GM18907 (cell line): Measurements from ENCODE around the gene WFDC13.
"Not testable (repeated sequence)": the region's sequence is repeated elsewhere in the genome, so short reads cannot be mapped to it uniquely, and the experiment has no call there.

ENCODE experiments used
- ATAC-seq: cut with Tn5 transposase; IDR thresholded peaks from one replicate; pipeline ENCODE4 v1.9.1; 2021; ENCODE audit warnings: mild to moderate bottlenecking, moderate library complexity; ENCODE audit not compliant: unreplicated experiment

WFDC13 gene, protein sequence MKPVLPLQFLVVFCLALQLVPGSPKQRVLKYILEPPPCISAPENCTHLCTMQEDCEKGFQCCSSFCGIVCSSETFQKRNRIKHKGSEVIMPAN

DNA sequence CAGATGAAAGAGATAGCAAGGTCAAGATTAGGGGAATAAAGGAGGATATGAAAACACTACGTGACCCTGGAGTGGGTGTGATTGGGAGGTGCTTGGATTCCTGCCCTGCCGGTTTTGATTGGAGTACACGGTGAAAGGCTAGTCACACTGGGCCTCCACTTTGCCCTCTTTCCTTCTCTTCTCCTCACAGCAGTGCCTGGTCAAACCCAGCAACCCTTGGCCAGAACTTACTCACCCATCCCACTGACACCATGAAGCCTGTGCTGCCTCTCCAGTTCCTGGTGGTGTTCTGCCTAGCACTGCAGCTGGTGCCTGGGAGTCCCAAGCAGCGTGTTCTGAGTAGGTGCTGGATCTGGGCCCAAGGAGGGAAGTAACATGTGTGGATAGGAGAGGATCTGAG, at the start of gene WFDC13:
Gene WFDC13 (plus strand): TSS at position 166 of the 400 bp plus-strand sequence. CDS start 86 bp downstream, at position 252.
- no peak for ATAC-seq

DNA sequence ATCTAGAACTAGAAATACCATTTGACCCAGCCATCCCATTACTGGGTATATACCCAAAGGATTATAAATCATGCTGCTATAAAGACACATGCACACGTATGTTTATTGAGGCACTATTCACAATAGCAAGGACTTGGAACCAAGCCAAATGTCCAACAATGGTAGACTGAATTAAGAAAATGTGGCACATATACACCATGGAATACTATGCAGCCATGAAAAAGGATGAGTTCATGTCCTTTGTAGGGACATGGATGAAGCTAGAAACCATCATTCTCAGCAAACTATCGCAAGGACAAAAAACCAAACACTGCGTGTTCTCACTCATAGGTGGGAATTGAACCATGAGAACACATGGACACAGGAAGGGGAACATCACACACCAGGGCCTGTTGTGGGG, 44.8 kb upstream of the WFDC13 start:
- not testable (repeated sequence) for ATAC-seq

DNA sequence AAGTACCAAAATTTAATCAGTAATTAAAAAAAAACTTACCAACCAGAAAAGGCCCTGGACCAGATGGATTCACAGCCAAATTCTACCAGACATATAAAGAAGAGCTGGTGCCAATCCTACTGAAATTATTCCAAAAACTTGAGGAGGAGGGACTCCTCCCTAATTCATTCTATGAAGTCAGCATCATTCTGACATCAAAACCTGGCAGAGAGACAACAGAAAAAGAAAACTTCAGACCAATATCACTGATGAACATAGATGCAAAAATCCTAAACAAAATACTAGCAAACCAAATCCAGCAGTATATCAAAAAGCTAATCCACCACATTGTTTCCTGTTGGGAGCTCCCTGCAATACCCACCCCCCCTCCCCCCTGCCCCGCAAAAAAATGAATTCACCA, 31.7 kb upstream of the WFDC13 start, which contains the start of gene WFDC11:
Gene WFDC11 (minus strand): TSS at position 101 of the 400 bp plus-strand sequence. CDS start 19,639 bp downstream, outside the sequence.
- no peak for ATAC-seq

DNA sequence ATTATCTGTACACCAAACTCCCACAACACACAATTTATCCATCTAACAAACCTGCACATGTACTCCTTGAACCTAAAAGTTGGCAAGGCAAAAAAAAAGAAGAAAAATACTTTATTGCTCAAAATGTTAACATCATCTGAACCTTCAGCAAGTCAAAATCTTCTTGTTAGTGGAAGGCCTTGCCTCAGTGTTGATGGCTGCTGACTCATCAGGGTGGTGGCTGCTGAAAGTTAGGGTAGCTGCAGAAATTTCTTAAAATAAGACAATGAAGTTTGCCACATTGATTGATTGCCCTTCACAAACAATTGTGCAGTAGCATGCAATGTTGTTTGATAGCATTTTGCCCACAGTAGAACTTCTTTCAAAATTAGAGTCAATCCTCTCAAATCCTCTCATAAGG, 29.1 kb upstream of the WFDC13 start:
- ATAC-seq = no peak

DNA sequence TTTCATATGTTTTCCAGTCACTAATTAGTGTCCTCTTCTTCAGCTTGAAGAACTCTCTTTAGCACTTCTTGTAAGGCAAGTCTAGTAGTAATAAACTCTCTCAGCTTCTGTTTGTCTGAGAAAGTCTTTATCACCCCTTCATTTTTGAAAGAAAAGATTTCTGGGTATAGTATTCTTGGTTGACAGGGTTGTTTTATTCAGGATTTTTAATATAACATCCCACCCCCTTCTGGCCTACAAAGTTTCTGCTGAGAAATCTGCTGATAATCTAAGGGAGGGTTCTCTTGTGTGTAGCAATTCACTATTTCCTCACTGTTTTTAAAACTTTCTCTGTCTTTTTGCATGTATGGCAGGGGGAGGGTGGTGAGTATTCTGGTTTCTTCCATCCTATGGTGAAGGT, 22.2 kb upstream of the WFDC13 start:
- ATAC-seq = no peak

DNA sequence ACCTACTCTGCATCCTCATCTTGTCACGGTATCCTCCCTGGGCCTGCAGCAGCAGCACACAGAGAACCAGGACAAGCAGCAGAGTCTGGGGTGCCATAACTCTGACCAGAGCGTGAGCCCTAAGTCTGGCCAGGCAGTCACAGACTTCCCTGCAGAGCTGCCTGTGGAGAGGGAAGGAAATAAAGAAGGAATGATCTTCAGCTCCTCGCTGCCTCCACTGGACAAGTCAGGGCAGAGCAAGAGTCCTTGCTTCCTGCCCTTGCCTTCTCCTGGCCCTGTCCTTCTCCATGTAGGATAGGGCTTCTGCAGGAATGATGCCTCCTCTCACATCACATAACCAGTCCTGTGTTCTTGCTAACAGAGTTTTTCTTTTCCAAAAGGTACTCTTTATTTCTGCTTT, 15.9 kb upstream of the WFDC13 start:
- ATAC-seq = no peak

DNA sequence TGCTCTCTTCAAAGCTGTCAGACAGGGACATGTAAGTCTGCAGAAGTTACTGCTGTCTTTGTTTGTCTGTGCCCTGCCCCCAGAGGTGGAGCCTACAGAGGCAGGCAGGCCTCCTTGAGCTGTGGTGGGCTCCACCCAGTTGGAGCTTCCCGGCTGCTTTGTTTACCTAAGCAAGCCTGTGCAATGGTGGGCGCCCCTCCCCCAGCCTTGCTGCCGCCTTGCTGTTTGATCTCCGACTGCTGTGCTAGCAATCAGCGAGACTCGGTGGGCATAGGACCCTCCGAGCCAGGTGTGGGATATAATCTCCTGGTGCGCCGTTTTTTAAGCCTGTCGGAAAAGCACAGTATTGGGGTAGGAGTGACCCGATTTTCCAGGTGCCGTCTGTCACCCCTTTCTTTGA, 8.5 kb upstream of the WFDC13 start:
- ATAC-seq = not testable (repeated sequence)

DNA sequence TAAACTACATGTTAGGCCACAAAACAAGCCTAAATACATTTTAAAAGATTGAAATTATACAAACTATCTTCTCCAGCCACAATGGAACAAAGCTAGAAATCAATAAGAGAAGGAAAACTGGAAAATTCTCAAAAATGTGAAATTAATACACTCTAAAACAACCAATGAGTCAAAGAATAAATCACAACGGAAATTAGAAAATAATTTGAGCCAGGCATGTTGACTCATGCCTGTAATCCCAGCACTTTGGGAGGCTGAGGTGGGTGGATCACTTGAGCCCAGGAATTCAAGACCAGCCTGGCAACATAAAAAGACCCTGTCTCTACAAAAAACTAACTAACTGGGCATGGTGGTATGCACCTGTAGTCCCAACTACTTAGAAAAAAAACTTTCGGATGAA, 6.3 kb upstream of the WFDC13 start:
- ATAC-seq = no peak

DNA sequence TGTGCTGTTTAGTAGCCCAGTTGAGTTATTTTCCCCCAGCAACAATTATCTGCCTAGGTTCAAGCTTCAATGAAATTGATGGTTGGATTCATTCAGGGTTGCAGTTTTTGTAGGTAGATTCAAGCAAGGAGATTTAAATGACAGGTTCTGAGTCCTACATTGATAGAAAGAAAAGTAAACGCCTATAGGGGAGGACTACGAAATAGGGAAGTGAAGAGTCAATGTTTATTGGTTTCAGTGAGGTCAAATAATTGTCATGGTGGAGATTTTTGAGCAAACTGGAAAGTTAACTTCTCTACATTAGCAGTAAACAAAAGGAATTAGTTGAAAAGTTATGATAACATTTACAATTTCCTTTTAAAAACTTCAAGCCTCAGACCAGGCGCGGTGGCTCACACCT, 734 bp upstream of the WFDC13 start:
- ATAC-seq = no peak

DNA sequence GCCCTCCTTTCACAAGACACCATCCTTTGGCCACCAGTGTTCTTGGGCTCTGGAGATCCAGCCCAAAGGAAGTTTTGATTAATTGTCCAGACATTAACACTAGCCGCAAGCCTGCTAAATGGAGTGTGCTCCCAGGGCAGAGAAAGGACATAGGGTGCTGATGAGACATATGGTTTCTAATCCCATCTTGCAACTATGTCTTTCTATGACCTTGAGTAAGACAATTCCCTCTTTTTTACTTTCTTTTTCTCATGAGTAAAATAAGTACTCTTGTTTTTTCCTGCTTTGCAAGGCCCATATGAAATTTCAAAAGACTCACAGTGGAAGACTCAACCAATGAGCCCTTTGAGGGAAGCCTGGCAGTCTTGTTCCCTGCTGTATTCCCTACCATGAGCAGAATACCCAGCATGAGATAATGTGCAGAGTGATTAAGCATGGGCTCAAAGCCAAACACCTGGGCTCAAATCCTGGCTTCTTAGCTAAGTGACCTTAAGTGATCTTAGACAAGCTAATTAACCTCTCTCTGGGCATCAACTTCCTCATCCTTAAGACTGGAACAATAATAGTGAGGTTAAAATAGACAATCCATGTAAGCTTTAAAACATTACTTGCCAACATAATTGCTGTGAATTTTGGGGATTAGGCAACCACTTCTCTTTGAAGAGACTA, 3.3 kb downstream of the WFDC13 start, which contains the start of gene WFDC10B:
Gene WFDC10B (minus strand): TSS at position 51 of the 669 bp plus-strand sequence. CDS start 19,027 bp downstream, outside the sequence.
- no peak for ATAC-seq

DNA sequence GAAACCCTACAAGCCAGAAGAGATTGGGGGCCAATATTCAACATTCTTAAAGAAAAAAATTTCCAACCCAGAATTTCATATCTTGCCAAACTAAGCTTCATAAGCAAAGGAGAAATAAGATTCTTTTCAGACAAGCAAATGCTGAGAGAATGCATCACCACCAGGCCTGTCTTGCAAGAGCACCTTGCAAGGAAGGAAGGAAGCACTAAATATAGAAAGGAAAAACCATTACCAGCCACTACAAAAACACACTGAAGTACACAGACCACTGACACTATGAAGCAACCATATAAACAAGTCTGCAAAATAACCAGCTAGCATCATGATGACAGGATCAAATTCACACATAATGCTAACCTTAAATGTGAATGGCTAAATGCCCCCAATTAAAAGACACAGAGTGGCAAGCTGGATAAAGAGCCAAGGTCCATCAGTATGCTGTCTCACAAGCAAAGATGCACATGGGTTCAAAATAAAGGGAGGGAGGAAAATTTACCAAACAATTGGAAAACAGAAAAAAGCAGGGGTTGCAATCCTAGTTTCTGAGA, 14.4 kb downstream of the WFDC13 start:
- ATAC-seq = not testable (repeated sequence)

DNA sequence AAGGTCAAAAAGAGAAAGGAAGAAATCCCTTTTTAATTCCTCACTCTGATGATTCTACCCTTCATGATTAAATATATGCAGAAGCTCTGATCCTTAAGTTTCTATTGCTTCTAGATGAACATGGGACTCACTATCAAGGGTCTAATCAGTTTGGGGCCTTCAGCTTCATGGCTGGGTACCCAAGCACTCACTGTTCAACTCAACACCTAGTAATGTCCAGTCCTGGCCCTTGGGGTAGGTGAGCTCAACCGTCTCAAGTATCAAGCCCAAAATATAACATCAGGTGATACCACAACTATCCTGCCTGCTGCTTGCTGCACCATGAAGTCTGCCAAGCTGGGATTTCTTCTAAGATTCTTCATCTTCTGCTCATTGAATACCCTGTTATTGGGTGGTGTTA, 20.2 kb downstream of the WFDC13 start, which contains the start of gene SPINT4:
Gene SPINT4 (plus strand): TSS at position 301 of the 400 bp plus-strand sequence. CDS start 21 bp downstream, at position 322.
- ATAC-seq = no peak

DNA sequence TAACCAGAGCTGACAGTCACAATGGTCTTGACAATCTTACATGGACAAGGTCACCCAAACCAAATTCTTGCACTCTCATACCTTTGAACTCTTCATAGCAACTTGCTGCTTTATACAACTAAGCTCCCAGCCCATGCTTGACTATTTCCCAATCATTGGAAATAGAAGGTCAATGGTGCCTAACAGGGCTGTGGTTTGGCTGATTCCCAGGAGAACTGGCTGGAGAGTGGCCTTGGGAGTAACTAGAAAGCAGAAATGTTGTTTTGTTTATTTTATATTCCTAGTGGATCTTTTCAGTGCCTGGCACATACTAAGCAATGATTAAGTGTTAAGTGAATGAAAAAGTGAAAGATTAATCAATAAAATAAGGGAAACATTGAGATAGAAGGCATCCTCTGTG, 23.3 kb downstream of the WFDC13 start:
- ATAC-seq = no peak

DNA sequence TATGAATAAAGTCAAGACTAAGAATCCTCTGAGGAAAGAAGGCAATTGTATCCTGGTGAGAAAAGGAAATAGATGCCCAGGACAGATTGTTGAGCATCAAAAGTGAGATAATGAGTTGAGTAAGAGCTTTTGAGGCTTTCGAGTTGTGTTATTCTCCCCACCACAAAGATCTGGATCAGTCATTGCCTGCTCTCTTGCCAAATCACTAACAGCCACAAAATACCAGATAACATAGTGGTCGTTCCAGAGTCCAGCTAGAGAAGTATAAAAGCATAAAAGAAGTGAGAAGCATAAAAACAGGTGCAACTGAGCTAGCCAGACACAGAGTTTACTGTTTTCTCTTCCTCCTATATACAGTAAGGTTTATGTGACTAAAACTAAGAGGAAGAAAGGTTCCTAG, 25.2 kb downstream of the WFDC13 start:
- no peak for ATAC-seq

DNA sequence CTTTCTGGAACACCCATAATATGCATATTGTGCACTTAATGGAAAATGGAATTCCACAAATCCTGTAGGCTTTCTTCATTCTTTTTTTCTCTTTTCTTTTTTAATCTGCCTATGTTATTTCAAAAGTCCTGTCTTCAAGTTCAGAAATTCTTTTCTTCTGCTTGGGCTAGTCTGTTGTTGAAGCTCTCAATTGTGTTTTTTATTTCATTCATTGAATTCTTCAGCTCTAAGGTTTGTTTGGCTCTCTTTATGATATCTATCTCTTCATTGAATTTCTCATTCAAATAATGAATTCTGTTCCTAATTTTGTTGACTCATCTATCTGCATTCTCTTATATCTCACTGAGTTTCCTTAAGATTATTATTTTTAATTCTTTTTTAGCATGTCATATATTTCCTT, 30.4 kb downstream of the WFDC13 start:
- ATAC-seq = no peak

DNA sequence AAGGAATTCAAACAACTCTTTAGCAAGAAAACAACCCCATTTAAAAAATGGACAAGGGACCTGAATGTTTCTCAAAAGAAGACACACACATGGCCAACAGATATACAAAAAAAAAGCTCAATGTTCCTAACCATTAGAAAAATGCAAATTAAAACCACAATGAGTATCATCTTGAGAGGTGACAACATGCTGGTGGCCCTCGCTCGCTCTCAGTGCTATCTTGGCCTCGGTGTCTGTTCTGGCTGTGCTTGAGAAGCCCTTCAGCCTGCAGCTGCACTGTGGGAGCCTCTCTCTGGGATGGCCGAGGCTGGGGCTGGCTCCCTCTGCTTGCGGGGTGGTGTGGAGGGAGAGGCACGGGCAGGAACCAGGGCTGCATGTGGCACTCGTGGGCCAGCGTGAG, 33.7 kb downstream of the WFDC13 start:
- ATAC-seq = no peak

DNA sequence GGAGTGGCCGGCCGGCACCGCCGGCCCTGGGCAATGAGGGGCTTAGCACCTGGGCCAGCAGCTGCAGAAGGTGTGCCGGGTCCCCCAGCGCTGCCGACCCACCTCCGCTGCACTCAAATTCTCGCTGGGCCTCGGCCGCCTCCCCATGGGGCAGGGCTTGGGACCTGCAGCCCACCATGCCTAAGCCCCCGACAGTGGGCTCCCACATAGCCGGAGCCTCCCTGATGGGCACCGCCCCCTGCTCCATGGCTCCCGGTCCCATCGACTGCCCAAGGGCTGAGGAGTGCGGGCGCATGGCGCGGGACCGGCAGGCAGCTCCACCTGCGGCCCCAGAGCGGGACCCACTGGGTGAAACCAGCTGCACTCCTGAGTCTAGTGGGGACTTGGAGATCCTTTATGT, 34.1 kb downstream of the WFDC13 start:
- ATAC-seq = no peak

DNA sequence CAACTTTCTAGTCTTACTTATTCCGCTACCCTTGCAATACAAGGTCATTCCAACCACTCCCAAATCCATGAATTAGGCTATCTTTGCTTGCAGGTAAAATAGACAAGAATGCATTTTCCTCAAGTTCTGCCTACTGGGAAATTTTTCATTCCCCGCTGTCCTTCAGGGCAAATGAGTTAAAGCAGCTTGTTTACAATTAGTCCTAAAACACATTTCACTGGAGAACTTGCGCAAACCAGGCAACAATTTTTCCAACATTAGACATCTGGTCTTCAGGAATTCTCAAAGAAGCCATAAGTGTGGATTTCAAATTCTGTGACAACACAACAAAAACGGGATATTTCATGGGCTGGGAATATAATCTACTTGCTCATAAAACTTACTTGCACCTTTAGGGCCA, 40.8 kb downstream of the WFDC13 start:
- ATAC-seq = no peak

DNA sequence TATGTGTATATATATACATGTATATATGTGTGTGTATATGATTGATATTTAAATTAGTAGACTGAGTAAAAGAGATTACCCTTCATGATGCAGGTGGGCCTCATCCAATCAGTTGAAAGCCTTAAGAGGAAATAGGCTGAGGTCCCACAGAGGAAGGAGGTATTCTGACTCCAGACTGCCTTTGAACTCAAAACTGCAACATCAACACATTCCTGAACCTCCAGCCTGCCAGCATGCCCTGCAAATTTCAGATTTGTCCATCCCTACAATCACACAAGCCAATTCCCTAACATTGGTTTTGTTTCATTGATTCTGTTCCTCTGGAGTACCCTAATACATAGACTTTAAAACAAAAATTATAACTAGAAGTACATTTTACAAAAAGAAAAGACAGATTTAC, 43.2 kb downstream of the WFDC13 start:
- no peak for ATAC-seq

DNA sequence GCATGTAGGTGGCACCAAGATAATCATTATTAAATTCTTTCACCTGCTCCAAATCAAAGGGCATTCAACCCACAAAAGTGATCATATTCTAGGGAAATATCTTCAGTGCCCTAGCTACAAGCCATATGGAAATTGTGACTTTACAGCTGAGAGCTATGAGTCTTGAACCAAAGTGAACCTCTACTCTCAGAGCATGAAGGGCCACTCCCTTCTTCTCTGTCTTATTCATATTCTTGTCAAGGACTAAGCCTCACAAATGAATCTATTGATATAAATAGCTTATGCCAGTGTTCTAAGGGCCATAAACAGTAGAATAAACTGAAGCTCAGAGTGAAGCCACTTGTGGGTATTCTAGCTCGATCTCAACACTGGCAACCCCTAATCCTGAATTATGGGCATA, 49.9 kb downstream of the WFDC13 start:
- no peak for ATAC-seq

DNA sequence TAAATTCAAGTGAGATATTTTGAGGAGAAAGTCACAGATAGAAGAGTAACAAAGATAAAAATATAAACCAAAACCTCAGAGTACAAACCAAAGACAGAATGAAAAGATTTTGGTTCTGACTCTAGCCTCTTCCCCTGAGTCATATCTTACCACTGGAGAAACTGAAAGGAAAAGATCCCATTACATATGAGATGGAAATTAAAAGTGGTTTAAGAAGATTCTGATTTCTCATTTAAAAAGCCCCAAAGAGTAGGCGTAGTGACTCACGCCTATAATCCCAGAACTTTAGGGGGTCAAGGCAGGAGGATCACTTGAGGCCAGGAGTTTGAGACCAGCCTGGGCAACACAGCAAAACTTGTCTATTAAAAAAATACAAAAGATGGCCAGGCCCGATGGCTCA, 50.9 kb downstream of the WFDC13 start:
- ATAC-seq = no peak

DNA sequence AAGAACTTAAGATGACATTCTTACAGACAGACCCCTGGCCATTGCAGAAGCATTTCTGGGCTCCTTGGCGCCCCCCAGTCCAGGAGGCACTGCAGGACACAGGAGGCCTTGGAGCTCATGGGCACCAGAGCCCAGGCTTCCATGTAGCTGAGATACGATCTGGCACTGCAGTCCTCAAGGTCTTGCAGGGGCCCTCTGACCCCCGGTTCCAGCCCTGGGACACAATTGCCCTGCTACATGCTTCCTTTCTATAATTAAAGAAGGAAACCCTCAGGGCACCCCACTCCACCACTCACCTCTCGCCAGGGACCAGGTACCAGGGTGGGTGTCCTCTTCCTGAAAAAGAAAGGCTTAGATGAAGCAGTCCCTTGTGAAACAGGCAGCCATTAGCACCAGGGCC, 56.3 kb downstream of the WFDC13 start:
- ATAC-seq = no peak
